Lung (tissue), 12 donors: ENCODE measurements around the gene SELENOM. TPM values are rescaled to one million over a fixed set of nuclear protein-coding genes. Genes with fewer than 3 reads are reported as not detected.

Experiments
- ATAC-seq: fragments of 200-7000 bp; cut with Tn5 transposase; one replicate; pipeline ENCODE4 v1.9.1; 2020; ENCODE audit warnings: moderate number of reproducible peaks; ENCODE audit not compliant: insufficient read depth, low FRiP score
- DNase-seq, 3 donors: peaks; one replicate each; pipeline ENCODE4 v3.0.0-alpha.2; 2013 to 2017
- H3K27ac ChIP-seq, 2 donors: one replicate each; pipeline ENCODE4 v1.5.1; 2013; ENCODE audit warnings: mild to moderate bottlenecking in 2 of 2, moderate library complexity in 2 of 2, control low read depth in 1 of 2, inconsistent platforms in 1 of 2, low read depth in 1 of 2, low read length in 1 of 2
- H3K27me3 ChIP-seq, 3 donors: one replicate each; pipeline ENCODE4 v1.5.1; 2013; ENCODE audit warnings: low read length in 2 of 3; ENCODE audit not compliant: control insufficient read depth in 3 of 3, insufficient read depth in 3 of 3
- H3K36me3 ChIP-seq, 4 donors: one replicate each; pipeline ENCODE4 v1.5.1; 2013; ENCODE audit warnings: low read length in 4 of 4, mild to moderate bottlenecking in 1 of 4, moderate library complexity in 1 of 4; ENCODE audit not compliant: control insufficient read depth in 4 of 4, insufficient read depth in 4 of 4
- H3K4me1 ChIP-seq, 5 donors: one replicate each; pipeline ENCODE4 v1.5.1; 2013; ENCODE audit warnings: low read length in 5 of 5, mild to moderate bottlenecking in 2 of 5, moderate library complexity in 1 of 5; ENCODE audit not compliant: control insufficient read depth in 5 of 5, insufficient read depth in 5 of 5
- H3K4me3 ChIP-seq: one replicate; pipeline ENCODE4 v1.5.1; 2013; ENCODE audit warnings: mild to moderate bottlenecking, control low read depth, moderate library complexity
- H3K9ac ChIP-seq, 2 donors: one replicate each; pipeline ENCODE4 v1.5.1; 2013; ENCODE audit warnings: low read length in 2 of 2, control low read depth in 1 of 2; ENCODE audit not compliant: insufficient read depth in 1 of 2
- H3K9me3 ChIP-seq, 4 donors: one replicate each; pipeline ENCODE4 v1.5.1; 2013; ENCODE audit warnings: low read length in 3 of 4, mild to moderate bottlenecking in 1 of 4, moderate library complexity in 1 of 4; ENCODE audit not compliant: control insufficient read depth in 4 of 4, insufficient read depth in 3 of 4
- CTCF ChIP-seq: IDR thresholded peaks from 2 replicates; pipeline ENCODE4 v1.5.1; 2012; ENCODE audit warnings: mild to moderate bottlenecking; ENCODE audit errors: control extremely low read depth, extremely low read depth
- WGBS, 2 donors: extraction: QIAGEN DNeasy Blood & Tissue Kit; methylation state at CpG; one replicate each; pipeline ENCODE4 v1.1.7; 2013; 5-methylcytosine and 5-hydroxymethylcytosine counted together
- polyA plus RNA-seq, 2 donors: library from polyadenylated mRNA; stranded (reverse); fragments of 200-250 nt; gene quantifications; one replicate each; pipeline ENCODE4 v1.2.1, GENCODE V29; 2013
- total RNA-seq, 2 donors: library from RNA; depleted of rRNA in 1 of 2; stranded (reverse); fragments of >200 nt in 1 of 2; gene quantifications; one replicate each; pipeline ENCODE4 v1.2.1, GENCODE V29; 2014 to 2021
- donor health status: control.
- donor health status: control.
- donor health status: Bipolar disorder and iron deficiency.
- donor health status: healthy.
- donor health status: DM: yes; HTN: yes; CAD: no.

The SELENOM gene
- total and polyA plus RNA-seq, 4 donors = 26.6 to 159 (median 147) TPM

DNA sequence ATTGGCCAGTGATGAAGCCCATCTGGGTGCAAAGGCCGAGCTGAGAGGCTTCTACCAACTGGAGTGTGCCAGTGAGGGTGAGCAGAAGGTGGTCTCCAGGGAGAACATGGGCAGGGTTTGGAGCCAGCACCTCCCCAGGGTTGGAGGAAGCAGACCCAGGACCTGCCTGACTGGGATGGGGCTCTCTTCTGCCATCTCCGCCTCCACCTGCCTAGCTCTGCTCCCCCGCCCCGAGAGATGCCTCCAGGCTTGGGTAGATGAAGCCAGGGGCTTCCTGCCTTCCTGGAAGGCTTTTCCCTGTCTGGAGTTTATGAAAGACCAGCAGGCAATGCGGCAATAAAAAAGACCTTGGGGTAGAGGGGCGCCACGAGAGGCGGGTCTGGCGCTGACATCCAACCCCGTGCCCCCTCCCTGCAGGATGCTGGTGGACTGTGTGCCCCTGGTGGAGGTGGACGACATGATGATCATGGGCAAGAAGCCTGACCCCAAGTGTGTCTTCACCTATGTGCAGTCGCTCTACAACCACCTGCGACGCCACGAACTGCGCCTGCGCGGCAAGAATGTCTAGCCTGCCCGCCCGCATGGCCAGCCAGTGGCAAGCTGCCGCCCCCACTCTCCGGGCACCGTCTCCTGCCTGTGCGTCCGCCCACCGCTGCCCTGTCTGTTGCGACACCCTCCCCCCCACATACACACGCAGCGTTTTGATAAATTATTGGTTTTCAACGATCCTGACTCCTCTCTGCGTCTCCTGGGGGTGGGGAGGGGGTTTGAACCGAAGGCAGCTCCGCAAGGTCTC is 3.3 kb downstream of the SELENOM start:
- no peak overlapping the region for H3K27ac ChIP-seq
- H3K27me3 ChIP-seq = no peaks in the 10 kb centered on the region
- ATAC-seq (no peak), DNase-seq (peak in 1 of 3 donors; percentile 16)
- H3K9me3 ChIP-seq = no peaks in the 10 kb centered on the region
- no peak overlapping the region for H3K9ac ChIP-seq
- H3K4me1 ChIP-seq = peaks cover 0 to 11% (median 2%) of the 10 kb centered on the region in 5 donors
- H3K36me3 ChIP-seq = peaks cover 7 to 28% (median 21%) of the 10 kb centered on the region in 4 donors
- 81 to 89% methylated on average over 33 of the region's 33 CpGs for WGBS, 2 donors
- TF ChIP-seq CTCF = no peak
- no peak overlapping the region for H3K4me3 ChIP-seq

- Histone ChIP-seq H3K9ac (no peak overlapping the region), H3K4me3 (no peak overlapping the region), H3K9me3 (no peaks in the 10 kb centered on the region), H3K27me3 (no peaks in the 10 kb centered on the region), H3K27ac (peak overlapping the region; percentile 57 to 70), H3K4me1 (peaks cover 0 to 10% (median 2%) of the 10 kb centered on the region in 5 donors), H3K36me3 (peaks cover 7 to 33% (median 25%) of the 10 kb centered on the region in 4 donors)
- ATAC-seq (no peak), DNase-seq (no peak)
- TF ChIP-seq CTCF = no peak
- WGBS, 2 donors = 86 to 96% methylated on average over 2 of the region's 2 CpGs
These were observed 4.3 kb downstream of the SELENOM start for GRCh38 chr22:31103111-31103510.

DNA sequence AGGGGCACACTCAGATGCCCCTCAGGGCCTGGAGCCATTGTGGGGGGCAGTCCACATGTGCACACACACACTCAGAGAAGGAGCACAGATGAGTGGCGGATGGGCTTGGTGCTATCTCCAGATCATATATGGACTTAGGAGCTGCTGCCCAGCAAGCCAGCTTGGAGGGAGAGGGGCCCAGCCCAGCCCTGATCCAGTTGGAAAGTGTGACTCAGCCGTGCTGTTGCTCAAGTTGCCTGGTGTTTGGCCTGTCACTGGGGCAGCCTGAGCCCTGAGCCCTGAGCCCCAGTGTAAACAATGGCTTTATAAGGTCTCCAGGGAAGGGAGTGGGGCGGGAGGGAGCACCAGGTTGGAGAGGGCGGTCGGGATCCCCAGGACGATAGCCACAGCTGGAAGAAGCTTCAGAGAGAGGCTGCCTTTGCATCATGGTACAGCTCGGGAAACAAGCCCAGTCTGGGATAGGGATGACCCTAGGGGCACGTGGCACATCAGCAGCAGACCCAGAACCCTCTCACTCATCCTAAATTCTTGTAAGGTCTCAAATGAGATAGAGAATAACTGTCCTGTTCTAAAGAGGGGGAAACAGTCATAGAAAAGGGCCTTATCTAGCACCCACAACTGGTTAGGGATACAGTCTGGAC is 4.8 kb downstream of the SELENOM start:
- ATAC-seq = peak; percentile 36
- Histone ChIP-seq H3K36me3 (peaks cover 7 to 36% (median 30%) of the 10 kb centered on the region in 4 donors), H3K9ac (no peak overlapping the region), H3K27ac (peak overlapping the region; percentile 70 to 81), H3K4me1 (peaks cover 0 to 6% (median 0%) of the 10 kb centered on the region in 5 donors), H3K27me3 (no peaks in the 10 kb centered on the region), H3K9me3 (no peaks in the 10 kb centered on the region), H3K4me3 (no peak overlapping the region)
- 76 to 88% methylated on average over 8 of the region's 8 CpGs for WGBS, 2 donors
- TF ChIP-seq CTCF = no peak
- no peak for DNase-seq
